A549 (cell line): ENCODE measurements around the gene SSBP3. TPM values are rescaled to one million over a fixed set of nuclear protein-coding genes. Genes with fewer than 3 reads are reported as not detected.

Source experiments
- ATAC-seq, 2 experiments: fragments of 200-7000 bp in 1 of 2; fragments of >200 bp in 1 of 2; cut with Nextera tagmentation in 1 of 2; cut with Tn5 transposase in 1 of 2; 3 replicates each; pipeline versions ENCODE4 v1.8.0 to v1.9.1; 2018 to 2020; ENCODE audit warnings: mild to moderate bottlenecking in 1 of 2, moderate library complexity in 1 of 2
- CTCF ChIA-PET: fragments of 300-600 bp; sonication (Branson Sonifier 250); formaldehyde crosslinking; extraction: SDS; loops from one replicate; lab custom pipeline; 2021; ENCODE audit warnings: antibody characterized with exemption, inconsistent platforms; lab: Yijun Ruan, JAX
- POLR2A ChIA-PET: fragments of 350-600 bp; formaldehyde crosslinking; extraction: SDS; loops from one replicate; lab custom pipeline; 2021; ENCODE audit warnings: antibody characterized with exemption, inconsistent platforms; lab: Yijun Ruan, JAX
- DNase-seq, 2 experiments: peaks; one replicate each; pipeline versions ENCODE4 v3.0.0 to v3.0.0-alpha.2; 2011 to 2016; ENCODE audit warnings: low read depth in 1 of 2, low spot score in 1 of 2
- FAIRE-seq: peaks from 2 replicates; lab custom pipeline; 2011; peaks lifted over from hg19 to GRCh38; lab: Jason Lieb, UNC
- H3K27ac ChIP-seq, 2 experiments: fragments of >200 bp; sonication (Bioruptor Twin); formaldehyde crosslinking; 3 replicates each; pipeline ENCODE4 v1.5.1; 2016 to 2017
- H3K4me1 ChIP-seq: fragments of >200 bp; sonication (Bioruptor Twin); formaldehyde crosslinking; 3 replicates; pipeline ENCODE4 v1.6.1; 2016
- H3K4me2 ChIP-seq: fragments of >200 bp; sonication (Bioruptor Twin); formaldehyde crosslinking; 3 replicates; pipeline ENCODE4 v1.6.1; 2016
- H3K4me3 ChIP-seq: fragments of >200 bp; sonication (Bioruptor Twin); formaldehyde crosslinking; 3 replicates; pipeline ENCODE4 v1.5.1; 2016
- H3K9me3 ChIP-seq: fragments of >200 bp; sonication (Bioruptor Twin); formaldehyde crosslinking; 3 replicates; pipeline ENCODE4 v1.6.1; 2016
- BHLHE40 ChIP-seq: IDR thresholded peaks from 2 replicates; pipeline ENCODE4 v1.6.1; 2012; ENCODE audit warnings: low read depth, low read length, inconsistent platforms
- CBX8 ChIP-seq: fragments of 200-600 bp; sonication (generic); IDR thresholded peaks from 2 replicates; pipeline ENCODE4 v1.6.1; 2016
- CHD2 ChIP-seq: fragments of 150-350 bp; IDR thresholded peaks from 2 replicates; pipeline ENCODE4 v1.6.1; 2014; ENCODE audit warnings: low read length; ENCODE audit not compliant: partially characterized antibody
- CHD4 ChIP-seq: fragments of 200-600 bp; sonication (generic); IDR thresholded peaks from 2 replicates; pipeline ENCODE4 v1.6.1; 2016; ENCODE audit warnings: antibody characterized with exemption, mild to moderate bottlenecking, borderline replicate concordance
- EHMT2 ChIP-seq: fragments of 200-600 bp; sonication (generic); IDR thresholded peaks from 2 replicates; pipeline ENCODE4 v1.6.1; 2016; ENCODE audit warnings: antibody characterized with exemption, low read depth, mild to moderate bottlenecking, moderate library complexity
- EP300 ChIP-seq, 2 experiments: fragments of >200 bp; sonication (Bioruptor Twin); formaldehyde crosslinking; IDR thresholded peaks; 2 replicates in 1 of 2; 3 replicates in 1 of 2; pipeline ENCODE4 v1.6.1; 2016 to 2017
- ESRRA ChIP-seq: fragments of 150-350 bp; IDR thresholded peaks from 2 replicates; pipeline ENCODE4 v1.6.1; 2014; ENCODE audit warnings: mild to moderate bottlenecking, low read length, borderline replicate concordance
- FOSL2 ChIP-seq, 2 experiments: fragments of 450-650 bp in 1 of 2; fragments of >200 bp in 1 of 2; sonication (Bioruptor Twin) in 1 of 2; formaldehyde crosslinking; IDR thresholded peaks; 2 replicates each; pipeline versions ENCODE4 v1.5.0 to v1.6.1; 2016 to 2020; ENCODE audit warnings: mild to moderate bottlenecking in 1 of 2, moderate library complexity in 1 of 2
- GATA3 ChIP-seq: IDR thresholded peaks from 2 replicates; pipeline ENCODE4 v1.6.1; 2012; ENCODE audit warnings: borderline replicate concordance
- HDAC2 ChIP-seq: fragments of 200-600 bp; sonication (generic); IDR thresholded peaks from 2 replicates; pipeline ENCODE4 v1.6.1; 2016
- HOXB5 ChIP-seq: fragments of 250-450 bp; sonication (Bioruptor Pico); IDR thresholded peaks from 2 replicates; pipeline ENCODE4 v1.5.0; 2020; ENCODE audit warnings: mild to moderate bottlenecking, moderate library complexity
- KDM5A ChIP-seq: fragments of 200-600 bp; sonication (generic); IDR thresholded peaks from 2 replicates; pipeline ENCODE4 v1.6.1; 2016; ENCODE audit warnings: antibody characterized with exemption, mild to moderate bottlenecking
- MAZ ChIP-seq: fragments of 150-350 bp; IDR thresholded peaks from 2 replicates; pipeline ENCODE4 v1.6.1; 2014; ENCODE audit warnings: antibody characterized with exemption, low read depth, low read length, borderline replicate concordance
- MYC ChIP-seq: IDR thresholded peaks from 2 replicates; pipeline ENCODE4 v1.6.1; 2012; ENCODE audit warnings: mild to moderate bottlenecking, inconsistent platforms, low read length, improper control_type of control experiment, borderline replicate concordance
- NFE2L2 ChIP-seq: fragments of 150-350 bp; conservative IDR thresholded peaks from 2 replicates; pipeline ENCODE4 v1.6.1; 2014; ENCODE audit warnings: low read length
- NR3C1 ChIP-seq: fragments of >200 bp; sonication (Bioruptor Twin); formaldehyde crosslinking; IDR thresholded peaks from 3 replicates; pipeline ENCODE4 v1.6.1; 2017
- PHF8 ChIP-seq: fragments of 200-600 bp; sonication (generic); IDR thresholded peaks from 2 replicates; pipeline ENCODE4 v1.6.1; 2016; ENCODE audit warnings: low read depth, mild to moderate bottlenecking, antibody characterized with exemption, moderate library complexity, borderline replicate concordance
- POLR2AphosphoS2 ChIP-seq: conservative IDR thresholded peaks from 2 replicates; pipeline ENCODE4 v1.6.1; 2012; ENCODE audit warnings: low read length, improper control_type of control experiment, inconsistent platforms
- RAD21 ChIP-seq, 2 experiments: fragments of >200 bp in 1 of 2; sonication (Bioruptor Twin) in 1 of 2; formaldehyde crosslinking in 1 of 2; IDR thresholded peaks in 1 of 2; conservative IDR thresholded peaks in 1 of 2; 2 replicates in 1 of 2; 3 replicates in 1 of 2; pipeline ENCODE4 v1.6.1; 2012 to 2018; ENCODE audit warnings: inconsistent platforms in 1 of 2
- RCOR1 ChIP-seq: fragments of 150-350 bp; IDR thresholded peaks from 2 replicates; pipeline ENCODE4 v1.6.1; 2014; ENCODE audit warnings: antibody characterized with exemption, low read length, low read depth
- RFX5 ChIP-seq: fragments of 450-650 bp; IDR thresholded peaks from 2 replicates; pipeline ENCODE4 v1.7.1; 2014; ENCODE audit warnings: antibody characterized with exemption, mild to moderate bottlenecking, moderate library complexity
- ZFP36 ChIP-seq: fragments of 450-650 bp; IDR thresholded peaks from 2 replicates; pipeline ENCODE4 v1.6.1; 2014; ENCODE audit warnings: borderline replicate concordance; ENCODE audit not compliant: partially characterized antibody
- WGBS: methylation state at CpG from one replicate; pipeline ENCODE4 v1.1.6; 2017; ENCODE audit errors: missing lambda C conversion rate; 5-methylcytosine and 5-hydroxymethylcytosine counted together
- polyA plus RNA-seq, 4 experiments: library from polyadenylated mRNA; depleted of rRNA in 3 of 4; stranded (reverse); fragments of >200 nt; fragmentation: RNase III in 1 of 4; extraction: RNeasy Plus Mini Kit Qiagen cat#74134 plus additional on column Dnase treatment in 1 of 4; gene quantifications; 2 replicates in 3 of 4; 3 replicates in 1 of 4; pipeline ENCODE4 v1.2.3, GENCODE V29; 2011 to 2017
- TF ChIP-seq, protein P1 (sequence below): fragments of 450-650 bp; IDR thresholded peaks from 2 replicates; pipeline ENCODE4 v1.6.1; 2014; ENCODE audit warnings: antibody characterized with exemption
- TF ChIP-seq, protein P2 (sequence below): fragments of 150-350 bp; IDR thresholded peaks from 2 replicates; pipeline ENCODE4 v1.6.1; 2014; ENCODE audit warnings: low read depth, mild to moderate bottlenecking, low read length
- TF ChIP-seq, protein P3 (sequence below): IDR thresholded peaks from 2 replicates; pipeline ENCODE4 v1.6.1; 2012
- TF ChIP-seq, protein P4 (sequence below): fragments of >200 bp; sonication (Bioruptor Twin); formaldehyde crosslinking; IDR thresholded peaks from 2 replicates; pipeline ENCODE4 v1.6.1; 2016
- TF ChIP-seq, protein P5 (sequence below): fragments of 250-450 bp; sonication (Bioruptor Pico); IDR thresholded peaks from 2 replicates; pipeline ENCODE4 v1.5.0; 2020; ENCODE audit warnings: low read depth, mild to moderate bottlenecking, moderate library complexity
- TF ChIP-seq, protein P6 (sequence below): IDR thresholded peaks from 2 replicates; pipeline ENCODE4 v1.6.1; 2012; ENCODE audit warnings: low read depth, borderline replicate concordance
- TF ChIP-seq, protein P7 (sequence below): fragments of >200 bp; sonication (Bioruptor Twin); formaldehyde crosslinking; IDR thresholded peaks from 3 replicates; pipeline ENCODE4 v1.6.1; 2016

SSBP3 gene
- polyA plus RNA-seq, 2 of the 4 experiments (the other 2 are of a cell fraction) = 7.2 to 9.1 TPM

DNA sequence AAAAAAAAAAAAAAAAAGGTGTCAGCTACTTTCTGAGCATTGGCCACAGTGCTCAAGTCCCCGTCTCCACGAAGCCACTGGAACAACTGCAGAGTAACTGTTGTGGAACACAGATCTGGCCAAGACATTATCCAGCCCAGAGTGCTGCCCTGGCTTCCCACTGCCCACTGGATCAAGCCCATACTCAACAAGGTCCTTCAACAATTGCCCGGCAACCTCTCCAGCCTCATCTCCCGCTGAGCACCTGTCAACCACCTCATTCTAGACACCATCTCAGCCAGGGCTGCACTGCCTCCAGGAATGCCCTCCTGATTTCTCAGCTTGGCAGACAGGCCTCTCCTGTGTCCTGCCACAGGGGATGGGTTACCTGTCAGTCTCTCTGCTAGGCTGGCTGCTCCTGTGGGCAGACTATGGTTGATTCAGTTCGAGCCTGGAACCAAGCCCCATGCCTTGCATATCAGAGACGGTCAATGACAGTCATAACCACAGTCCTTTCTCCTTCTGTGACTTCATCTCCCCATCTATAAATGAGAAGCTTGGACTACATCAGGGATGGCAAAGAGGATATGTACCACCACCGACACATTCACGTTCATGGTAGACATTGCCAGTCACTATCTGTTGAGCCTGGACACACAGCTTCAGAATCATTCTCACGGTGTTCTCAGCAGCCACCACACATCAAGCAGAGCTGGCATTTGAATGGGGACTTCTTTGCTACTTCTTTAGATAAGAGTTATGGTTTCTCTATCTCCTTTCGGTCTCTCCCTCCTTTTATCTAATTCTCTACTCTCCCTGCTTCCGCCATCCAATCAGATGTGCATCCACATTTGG is 129.4 kb downstream of the SSBP3 start:
- Histone ChIP-seq H3K9me3 (no peaks in the 10 kb centered on the region), H3K27ac (no peak overlapping the region)
- CTCF ChIA-PET = interaction anchor here (1.8 kb wide), 1 partner anchor 212 kb away, joined by 4 read pairs; no protein-coding TSS in a partner anchor
- ATAC-seq (no peak), FAIRE-seq (no peak)
- TF ChIP-seq, protein P1, sequence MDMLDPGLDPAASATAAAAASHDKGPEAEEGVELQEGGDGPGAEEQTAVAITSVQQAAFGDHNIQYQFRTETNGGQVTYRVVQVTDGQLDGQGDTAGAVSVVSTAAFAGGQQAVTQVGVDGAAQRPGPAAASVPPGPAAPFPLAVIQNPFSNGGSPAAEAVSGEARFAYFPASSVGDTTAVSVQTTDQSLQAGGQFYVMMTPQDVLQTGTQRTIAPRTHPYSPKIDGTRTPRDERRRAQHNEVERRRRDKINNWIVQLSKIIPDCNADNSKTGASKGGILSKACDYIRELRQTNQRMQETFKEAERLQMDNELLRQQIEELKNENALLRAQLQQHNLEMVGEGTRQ = no peak
- TF ChIP-seq, protein P2, sequence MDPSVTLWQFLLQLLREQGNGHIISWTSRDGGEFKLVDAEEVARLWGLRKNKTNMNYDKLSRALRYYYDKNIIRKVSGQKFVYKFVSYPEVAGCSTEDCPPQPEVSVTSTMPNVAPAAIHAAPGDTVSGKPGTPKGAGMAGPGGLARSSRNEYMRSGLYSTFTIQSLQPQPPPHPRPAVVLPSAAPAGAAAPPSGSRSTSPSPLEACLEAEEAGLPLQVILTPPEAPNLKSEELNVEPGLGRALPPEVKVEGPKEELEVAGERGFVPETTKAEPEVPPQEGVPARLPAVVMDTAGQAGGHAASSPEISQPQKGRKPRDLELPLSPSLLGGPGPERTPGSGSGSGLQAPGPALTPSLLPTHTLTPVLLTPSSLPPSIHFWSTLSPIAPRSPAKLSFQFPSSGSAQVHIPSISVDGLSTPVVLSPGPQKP = no peak
- TF ChIP-seq GATA3 (no peak), BHLHE40 (no peak), CHD2 (no peak), CHD4 (no peak), NFE2L2 (no peak), POLR2AphosphoS2 (no peak), RFX5 (no peak), NR3C1 (no peak), RCOR1 (no peak), EHMT2 (no peak), CBX8 (no peak)
- TF ChIP-seq, protein P3, sequence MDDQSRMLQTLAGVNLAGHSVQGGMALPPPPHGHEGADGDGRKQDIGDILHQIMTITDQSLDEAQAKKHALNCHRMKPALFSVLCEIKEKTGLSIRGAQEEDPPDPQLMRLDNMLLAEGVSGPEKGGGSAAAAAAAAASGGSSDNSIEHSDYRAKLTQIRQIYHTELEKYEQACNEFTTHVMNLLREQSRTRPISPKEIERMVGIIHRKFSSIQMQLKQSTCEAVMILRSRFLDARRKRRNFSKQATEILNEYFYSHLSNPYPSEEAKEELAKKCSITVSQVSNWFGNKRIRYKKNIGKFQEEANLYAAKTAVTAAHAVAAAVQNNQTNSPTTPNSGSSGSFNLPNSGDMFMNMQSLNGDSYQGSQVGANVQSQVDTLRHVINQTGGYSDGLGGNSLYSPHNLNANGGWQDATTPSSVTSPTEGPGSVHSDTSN = no peak
- TF ChIP-seq, protein P4, sequence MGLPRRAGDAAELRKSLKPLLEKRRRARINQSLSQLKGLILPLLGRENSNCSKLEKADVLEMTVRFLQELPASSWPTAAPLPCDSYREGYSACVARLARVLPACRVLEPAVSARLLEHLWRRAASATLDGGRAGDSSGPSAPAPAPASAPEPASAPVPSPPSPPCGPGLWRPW = no peak
- TF ChIP-seq, protein P5, sequence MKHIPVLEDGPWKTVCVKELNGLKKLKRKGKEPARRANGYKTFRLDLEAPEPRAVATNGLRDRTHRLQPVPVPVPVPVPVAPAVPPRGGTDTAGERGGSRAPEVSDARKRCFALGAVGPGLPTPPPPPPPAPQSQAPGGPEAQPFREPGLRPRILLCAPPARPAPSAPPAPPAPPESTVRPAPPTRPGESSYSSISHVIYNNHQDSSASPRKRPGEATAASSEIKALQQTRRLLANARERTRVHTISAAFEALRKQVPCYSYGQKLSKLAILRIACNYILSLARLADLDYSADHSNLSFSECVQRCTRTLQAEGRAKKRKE (CRISPR knock-in tag) = no peak
- TF ChIP-seq, all 56 proteins: peak for 0
- POLR2A ChIA-PET = no interaction called here
- no peak overlapping the region for H3K4me2 ChIP-seq
- DNase-seq = no peak
- no peak overlapping the region for H3K4me3 ChIP-seq
- no peaks in the 10 kb centered on the region for H3K4me1 ChIP-seq
- 88% methylated on average over 10 of the region's 11 CpGs for WGBS

DNA sequence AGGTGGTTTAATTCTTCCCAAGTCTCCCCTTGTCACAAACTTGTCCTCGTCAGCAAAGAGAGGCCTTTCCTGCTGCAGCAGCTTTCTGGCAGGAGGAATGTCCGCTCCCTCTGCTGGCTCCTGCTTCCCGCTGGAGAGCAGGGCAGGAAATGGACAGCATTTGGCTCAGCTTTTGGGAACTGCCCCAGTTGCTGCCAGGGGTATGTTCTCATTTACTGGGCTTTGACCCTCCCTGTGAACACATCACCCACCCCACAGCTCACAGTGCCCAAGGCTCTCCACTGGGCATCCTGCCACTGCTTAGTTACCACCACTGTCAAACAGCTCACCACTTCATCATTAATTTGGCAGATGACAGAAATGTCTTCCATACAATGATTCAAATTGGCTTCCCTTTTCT is 130.8 kb downstream of the SSBP3 start:
- ChIA-PET POLR2A (no interaction called here), CTCF (interaction anchor here (0.7 to 1.8 kb wide), 2 partner anchors 15 to 214 kb away, joined by 3 to 4 read pairs; no protein-coding TSS in a partner anchor)
- no peaks in the 10 kb centered on the region for H3K9me3 ChIP-seq
- DNase-seq = no peak
- 86% methylated on average over 3 of the region's 3 CpGs for WGBS
- H3K4me3 ChIP-seq = no peak overlapping the region
- no peaks in the 10 kb centered on the region for H3K4me1 ChIP-seq
- no peak overlapping the region for H3K4me2 ChIP-seq
- no peak for FAIRE-seq
- H3K27ac ChIP-seq = no peak overlapping the region
- no peak for ATAC-seq
- TF ChIP-seq KDM5A (no peak), RAD21 (conservative IDR thresholded peaks at IDR 0.05 in 1 of 2, IDR thresholded peaks at IDR 0.05 in 1 of 2) (no peak), MYC (no peak), EP300 (IDR thresholded peaks at IDR 0.05) (no peak), NFE2L2 (no peak), ZFP36 (no peak), ESRRA (no peak), FOSL2 (IDR thresholded peaks at IDR 0.05) (no peak), FOSL2 (CRISPR knock-in tag; IDR thresholded peaks at IDR 0.05) (no peak), RCOR1 (no peak), MAZ (no peak), CHD2 (no peak), HDAC2 (no peak), HOXB5 (CRISPR knock-in tag) (no peak), PHF8 (no peak)
- TF ChIP-seq, protein P6, sequence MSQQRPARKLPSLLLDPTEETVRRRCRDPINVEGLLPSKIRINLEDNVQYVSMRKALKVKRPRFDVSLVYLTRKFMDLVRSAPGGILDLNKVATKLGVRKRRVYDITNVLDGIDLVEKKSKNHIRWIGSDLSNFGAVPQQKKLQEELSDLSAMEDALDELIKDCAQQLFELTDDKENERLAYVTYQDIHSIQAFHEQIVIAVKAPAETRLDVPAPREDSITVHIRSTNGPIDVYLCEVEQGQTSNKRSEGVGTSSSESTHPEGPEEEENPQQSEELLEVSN = no peak
- TF ChIP-seq, protein P2 = no peak
- TF ChIP-seq, protein P7, sequence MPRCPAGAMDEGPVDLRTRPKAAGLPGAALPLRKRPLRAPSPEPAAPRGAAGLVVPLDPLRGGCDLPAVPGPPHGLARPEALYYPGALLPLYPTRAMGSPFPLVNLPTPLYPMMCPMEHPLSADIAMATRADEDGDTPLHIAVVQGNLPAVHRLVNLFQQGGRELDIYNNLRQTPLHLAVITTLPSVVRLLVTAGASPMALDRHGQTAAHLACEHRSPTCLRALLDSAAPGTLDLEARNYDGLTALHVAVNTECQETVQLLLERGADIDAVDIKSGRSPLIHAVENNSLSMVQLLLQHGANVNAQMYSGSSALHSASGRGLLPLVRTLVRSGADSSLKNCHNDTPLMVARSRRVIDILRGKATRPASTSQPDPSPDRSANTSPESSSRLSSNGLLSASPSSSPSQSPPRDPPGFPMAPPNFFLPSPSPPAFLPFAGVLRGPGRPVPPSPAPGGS = no peak
